KMS-11 (cell line): ENCODE measurements around the gene KDM4B.

ENCODE experiments used
- H2AFZ ChIP-seq: fragments of 200-600 bp; sonication (generic); 2 replicates; pipeline ENCODE4 v1.6.1; 2016; ENCODE audit warnings: antibody characterized with exemption, mixed run types, low read depth
- H3K27ac ChIP-seq: fragments of 200-600 bp; sonication (generic); 2 replicates; pipeline ENCODE4 v1.6.1; 2016; ENCODE audit warnings: mild to moderate bottlenecking, mixed run types
- H3K27me3 ChIP-seq: fragments of 200-600 bp; sonication (generic); 2 replicates; pipeline ENCODE4 v1.6.1; 2017; ENCODE audit warnings: mild to moderate bottlenecking, low read depth, mixed run types, moderate library complexity; ENCODE audit not compliant: insufficient read depth
- H3K36me3 ChIP-seq: fragments of 200-600 bp; sonication (generic); 2 replicates; pipeline ENCODE4 v1.6.1; 2017; ENCODE audit warnings: mild to moderate bottlenecking, mixed run types; ENCODE audit not compliant: insufficient read depth
- H3K4me1 ChIP-seq: fragments of 200-600 bp; sonication (generic); 2 replicates; pipeline ENCODE4 v1.6.1; 2016; ENCODE audit warnings: mild to moderate bottlenecking, low read depth, mixed run types; ENCODE audit not compliant: poor library complexity, severe bottlenecking
- H3K4me2 ChIP-seq: fragments of 200-600 bp; sonication (generic); 2 replicates; pipeline ENCODE4 v1.7.0; 2016; ENCODE audit warnings: mild to moderate bottlenecking, mixed run types
- H3K4me3 ChIP-seq: fragments of 200-600 bp; sonication (generic); IDR thresholded peaks from 2 replicates; pipeline ENCODE4 v1.6.1; 2017; ENCODE audit warnings: low read depth, low read length, mixed read lengths; ENCODE audit not compliant: insufficient read depth
- H3K79me2 ChIP-seq: fragments of 200-600 bp; sonication (generic); 2 replicates; pipeline ENCODE4 v1.6.1; 2016; ENCODE audit warnings: low read depth, mixed run types; ENCODE audit not compliant: insufficient read depth
- H3K9ac ChIP-seq: fragments of 200-600 bp; sonication (generic); 2 replicates; pipeline ENCODE4 v1.6.1; 2016; ENCODE audit warnings: mild to moderate bottlenecking, mixed run types
- H4K20me1 ChIP-seq: fragments of 200-600 bp; sonication (generic); 2 replicates; pipeline ENCODE4 v1.6.1; 2016; ENCODE audit warnings: mild to moderate bottlenecking, mixed run types; ENCODE audit not compliant: insufficient read depth
- CTCF ChIP-seq: fragments of 200-600 bp; sonication (generic); conservative IDR thresholded peaks from 2 replicates; pipeline ENCODE4 v1.6.1; 2017; ENCODE audit warnings: low read depth, mild to moderate bottlenecking, antibody characterized with exemption, low read length, moderate library complexity, mixed read lengths

Gene KDM4B

GRCh38 chr19:4930664-4931063 lies 38.2 kb upstream of the KDM4B start:
- Histone ChIP-seq H3K27me3 (no peaks in the 10 kb centered on the region), H3K27ac (no peak overlapping the region), H3K9ac (no peak overlapping the region), H3K36me3 (peaks cover 3% of the 10 kb centered on the region; the same call in 1 of the 2 replicates), H2AFZ (no peak overlapping the region), H3K4me3 (no peak overlapping the region), H3K4me1 (no peaks in the 10 kb centered on the region), H3K79me2 (peaks cover 19% of the 10 kb centered on the region; the same call in 1 of the 2 replicates), H4K20me1 (0 out of 2 replicates have a peak, but pooled peaks cover 5% of the 10 kb centered on the region), H3K4me2 (no peak overlapping the region)
- no peak for TF ChIP-seq CTCF

GRCh38 chr19:4932711-4933110 lies 36.2 kb upstream of the KDM4B start:
- Histone ChIP-seq H3K4me3 (no peak overlapping the region), H3K9ac (no peak overlapping the region), H3K36me3 (peaks cover 3% of the 10 kb centered on the region; the same call in 1 of the 2 replicates), H3K27me3 (no peaks in the 10 kb centered on the region), H3K27ac (no peak overlapping the region), H3K79me2 (no peaks in the 10 kb centered on the region; the same call in 1 of the 2 replicates), H4K20me1 (0 out of 2 replicates have a peak, but pooled peaks cover 5% of the 10 kb centered on the region), H2AFZ (no peak overlapping the region), H3K4me2 (no peak overlapping the region), H3K4me1 (no peaks in the 10 kb centered on the region)
- no peak for TF ChIP-seq CTCF

GRCh38 chr19:4933528-4933927 lies 35.4 kb upstream of the KDM4B start:
- Histone ChIP-seq H2AFZ (no peak overlapping the region), H3K9ac (no peak overlapping the region), H3K4me2 (no peak overlapping the region), H3K4me3 (no peak overlapping the region), H3K4me1 (no peaks in the 10 kb centered on the region), H4K20me1 (0 out of 2 replicates have a peak, but pooled peaks cover 5% of the 10 kb centered on the region), H3K79me2 (no peaks in the 10 kb centered on the region; the same call in 1 of the 2 replicates), H3K27ac (no peak overlapping the region), H3K36me3 (peaks cover 3% of the 10 kb centered on the region; the same call in 1 of the 2 replicates), H3K27me3 (no peaks in the 10 kb centered on the region)
- TF ChIP-seq CTCF = no peak

GRCh38 chr19:4935444-4935843 lies 33.5 kb upstream of the KDM4B start:
- H3K4me3 ChIP-seq = no peak overlapping the region
- no peaks in the 10 kb centered on the region for H3K27me3 ChIP-seq
- H3K27ac ChIP-seq = no peak overlapping the region
- H3K79me2 ChIP-seq = no peaks in the 10 kb centered on the region
- no peak overlapping the region for H3K9ac ChIP-seq
- peaks cover 3% of the 10 kb centered on the region; the same call in 1 of the 2 replicates for H3K36me3 ChIP-seq
- no peaks in the 10 kb centered on the region for H3K4me1 ChIP-seq
- no peak for TF ChIP-seq CTCF
- no peak overlapping the region for H3K4me2 ChIP-seq
- H2AFZ ChIP-seq = no peak overlapping the region
- H4K20me1 ChIP-seq = 0 out of 2 replicates have a peak, but pooled peaks cover 5% of the 10 kb centered on the region
